T-helper 17 cell (primary cell): ENCODE results near the gene VENTX. TPM values are rescaled to one million over a fixed set of nuclear protein-coding genes. Genes with fewer than 3 reads are reported as not detected.
"Not testable (repeated sequence)": the region's sequence is repeated elsewhere in the genome, so short reads cannot be mapped to it uniquely, and the experiment has no call there.

Experiments used
- ATAC-seq: fragments of 150-1000 bp; cut with Tn5 transposase; 2 replicates; pipeline ENCODE4 v1.10.0; 2021; ENCODE audit warnings: mild to moderate bottlenecking, moderate library complexity
- DNase-seq, 3 donors: peaks; one replicate each; pipeline versions ENCODE4 v3.0.0 to v3.0.0-alpha.2; 2020 to 2021
- H3K9me3 ChIP-seq: one replicate; pipeline ENCODE4 v1.7.0; 2013; ENCODE audit warnings: low read length, mild to moderate bottlenecking; ENCODE audit not compliant: control insufficient read depth, poor library complexity, severe bottlenecking
- H3K27ac Mint-ChIP-seq: one replicate; pipeline ENCODE4 v1.8.0; 2022; ENCODE audit warnings: mild to moderate bottlenecking, moderate library complexity, mixed read lengths
- H3K27me3 Mint-ChIP-seq: one replicate; pipeline ENCODE4 v1.8.0; 2022; ENCODE audit warnings: mixed read lengths
- H3K36me3 Mint-ChIP-seq: one replicate; pipeline ENCODE4 v1.8.0; 2022; ENCODE audit warnings: low read depth, mixed read lengths
- H3K4me1 Mint-ChIP-seq: one replicate; pipeline ENCODE4 v1.8.0; 2022; ENCODE audit warnings: mild to moderate bottlenecking, mixed read lengths
- H3K4me3 Mint-ChIP-seq: one replicate; pipeline ENCODE4 v1.8.0; 2022; ENCODE audit warnings: mild to moderate bottlenecking, moderate library complexity, mixed read lengths
- total RNA-seq, 4 donors: library from RNA in 2 of 4; stranded (reverse) in 2 of 4; gene quantifications; one replicate each; pipeline ENCODE4 v1.2.3 and lab custom pipeline; 2022 to 2026

Gene VENTX
- total RNA-seq, 2 donors from 2014 or later, result 0.21 to 0.52 TPM

DNA sequence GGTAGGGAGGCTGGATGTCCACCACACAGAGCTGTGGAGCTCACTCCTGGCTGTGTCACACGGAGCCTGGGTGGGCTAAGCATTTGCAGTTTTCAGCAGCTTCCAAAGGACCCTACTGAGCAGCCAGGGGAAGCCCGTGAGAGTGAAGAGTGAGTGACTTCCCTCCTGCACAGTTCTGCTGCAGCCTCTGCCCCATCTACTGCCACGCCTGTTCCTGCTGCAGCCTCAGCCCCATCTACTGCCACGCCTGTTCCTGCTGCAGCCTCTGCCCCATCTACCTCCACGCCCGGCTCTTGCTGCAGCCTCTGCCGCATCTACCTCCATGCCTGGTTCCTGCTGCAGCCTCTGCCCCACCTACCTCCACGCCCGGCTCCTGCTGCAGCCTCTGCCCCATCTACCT, 26.8 kb downstream of the VENTX start:
- DNase-seq (no peak), ATAC-seq (peak; percentile 48)
- Mint-ChIP-seq H3K4me1 (peaks cover 39% of the 10 kb centered on the region), H3K27me3 (no peaks in the 10 kb centered on the region), H3K4me3 (peak overlapping the region; percentile 87), H3K27ac (peak overlapping the region; percentile 90), H3K36me3 (no peaks in the 10 kb centered on the region)
- H3K9me3 ChIP-seq, result no peaks in the 10 kb centered on the region

GRCh38 chr10:133265052-133265451, 27.4 kb downstream of the VENTX start:
- H3K4me3 Mint-ChIP-seq, result peak overlapping the region; percentile 87
- peaks cover 34% of the 10 kb centered on the region for H3K4me1 Mint-ChIP-seq
- H3K27me3 Mint-ChIP-seq, result not testable (repeated sequence)

GRCh38 chr10:133266056-133266795, 28.6 kb downstream of the VENTX start:
- H3K27me3 Mint-ChIP-seq, result no peaks in the 10 kb centered on the region
- H3K9me3 ChIP-seq, result no peaks in the 10 kb centered on the region
- H3K27ac Mint-ChIP-seq, result peak overlapping the region; percentile 34
- ATAC-seq, result no peak
- peaks cover 24% of the 10 kb centered on the region for H3K4me1 Mint-ChIP-seq
- H3K36me3 Mint-ChIP-seq, result no peaks in the 10 kb centered on the region
- H3K4me3 Mint-ChIP-seq, result no peak overlapping the region
- DNase-seq, result no peak

More at GRCh38 chr10:133265052-133265451, 27.4 kb downstream of the VENTX start:
- not testable (repeated sequence) for H3K9me3 ChIP-seq, DNase-seq, ATAC-seq, H3K36me3 Mint-ChIP-seq
- H3K27ac Mint-ChIP-seq, result peak overlapping the region; percentile 90

- Mint-ChIP-seq H3K27me3 (no peaks in the 10 kb centered on the region), H3K36me3 (no peaks in the 10 kb centered on the region), H3K4me1 (peaks cover 24% of the 10 kb centered on the region), H3K4me3 (no peak overlapping the region), H3K27ac (no peak overlapping the region)
- no peak for ATAC-seq
- DNase-seq, result no peak
- no peaks in the 10 kb centered on the region for H3K9me3 ChIP-seq
These were observed 29.6 kb downstream of the VENTX start for GRCh38 chr10:133267293-133267692.

DNA sequence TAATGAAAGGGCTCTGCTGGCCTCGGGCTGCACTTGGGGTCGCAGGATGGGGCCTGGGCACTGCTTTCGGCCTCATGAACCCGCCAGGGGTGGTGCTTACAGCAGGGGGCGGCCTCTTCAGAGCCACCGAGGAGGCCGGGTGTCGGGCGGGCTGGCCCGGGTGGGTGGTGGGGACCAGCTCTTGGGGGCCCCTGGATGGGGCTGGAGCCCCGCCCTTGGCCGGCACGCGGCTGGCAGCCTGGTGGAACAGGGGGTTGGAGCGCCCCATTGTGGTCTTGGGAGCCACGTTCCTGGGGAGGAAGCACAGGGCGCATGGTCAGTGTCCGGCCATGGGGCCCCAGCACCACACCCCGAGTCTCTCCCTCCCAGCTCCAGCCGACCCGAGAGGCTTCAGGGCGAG, 30.2 kb downstream of the VENTX start:
- H3K4me3 Mint-ChIP-seq, result no peak overlapping the region
- H3K4me1 Mint-ChIP-seq, result peaks cover 24% of the 10 kb centered on the region
- no peak overlapping the region for H3K27ac Mint-ChIP-seq
- ATAC-seq (no peak), DNase-seq (no peak)
- H3K9me3 ChIP-seq, result no peaks in the 10 kb centered on the region
- H3K36me3 Mint-ChIP-seq, result no peaks in the 10 kb centered on the region
- no peaks in the 10 kb centered on the region for H3K27me3 Mint-ChIP-seq

DNA sequence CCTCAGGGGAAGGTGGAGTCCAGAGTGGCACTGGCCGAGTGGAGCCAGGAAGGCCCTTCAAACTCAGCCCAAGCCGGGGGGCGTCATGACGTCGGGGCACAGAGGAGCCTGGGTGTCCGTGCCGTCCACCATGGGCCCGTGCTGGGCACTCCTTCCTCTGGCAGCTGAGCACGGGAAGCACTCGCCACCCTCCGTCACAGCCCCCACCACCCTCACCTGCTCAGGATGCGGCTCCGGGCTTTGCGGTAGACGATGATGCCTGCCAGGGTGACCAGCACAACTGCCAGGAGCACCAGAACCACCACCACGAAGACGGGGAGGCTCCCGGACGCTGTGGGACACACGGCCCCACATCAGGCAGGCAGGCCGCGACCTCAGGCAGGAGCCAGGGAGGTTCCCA, 30.9 kb downstream of the VENTX start:
- H3K27me3 Mint-ChIP-seq, result no peaks in the 10 kb centered on the region
- H3K4me1 Mint-ChIP-seq, result peaks cover 20% of the 10 kb centered on the region
- H3K4me3 Mint-ChIP-seq, result no peak overlapping the region

DNA sequence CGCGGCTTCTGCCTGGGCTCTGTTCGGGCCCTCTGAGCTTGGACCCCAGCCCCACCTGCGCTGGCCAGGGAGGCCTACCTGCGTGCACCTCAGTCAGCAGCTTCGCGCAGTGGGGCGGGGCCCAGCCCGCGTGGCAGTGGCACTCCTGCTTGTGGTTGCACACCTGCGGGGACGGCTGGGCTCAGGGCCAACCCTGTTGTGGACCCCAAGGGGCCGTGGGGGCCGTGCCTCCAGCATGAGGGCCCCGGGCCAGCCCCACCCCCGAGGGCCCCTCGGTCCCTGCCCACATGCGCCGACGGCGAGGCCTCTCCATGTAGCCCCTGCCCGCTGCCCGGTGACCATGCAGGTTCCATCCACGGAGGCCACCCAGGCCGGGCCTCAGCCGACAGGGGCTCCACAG, 31.7 kb downstream of the VENTX start:
- H3K9me3 ChIP-seq, result no peaks in the 10 kb centered on the region
- Mint-ChIP-seq H3K4me3 (no peak overlapping the region), H3K27ac (no peak overlapping the region), H3K36me3 (no peaks in the 10 kb centered on the region), H3K4me1 (peaks cover 15% of the 10 kb centered on the region), H3K27me3 (no peaks in the 10 kb centered on the region)
- DNase-seq (no peak), ATAC-seq (no peak)

More for the DNA sequence above, 30.9 kb downstream of the VENTX start:
- ATAC-seq (no peak), DNase-seq (no peak)
- no peaks in the 10 kb centered on the region for H3K9me3 ChIP-seq
- no peak overlapping the region for H3K27ac Mint-ChIP-seq
- H3K36me3 Mint-ChIP-seq, result no peaks in the 10 kb centered on the region

DNA sequence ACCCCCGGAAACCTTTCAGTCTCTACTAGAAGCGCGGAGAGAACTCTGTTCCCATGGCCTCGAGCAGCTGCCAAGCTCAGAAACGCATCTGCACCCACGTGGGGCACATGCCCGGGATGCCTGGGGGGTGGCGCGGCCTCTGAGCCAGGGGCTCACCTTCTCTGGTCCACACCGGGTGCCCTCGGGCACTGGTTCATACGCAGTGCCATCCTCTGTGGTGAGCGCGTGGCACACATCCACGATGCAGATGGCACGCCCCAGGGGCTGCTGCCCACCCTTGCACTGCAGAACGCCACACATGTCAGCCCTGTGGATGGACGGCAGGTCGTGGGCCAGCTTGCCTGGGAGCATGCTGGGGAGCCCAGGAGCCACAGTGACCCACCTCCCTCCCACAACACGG, 32.5 kb downstream of the VENTX start:
- H3K4me3 Mint-ChIP-seq, result peak overlapping the region; percentile 25
- ATAC-seq (no peak), DNase-seq (no peak)
- no peak overlapping the region for H3K27ac Mint-ChIP-seq
- no peaks in the 10 kb centered on the region for H3K9me3 ChIP-seq
- no peaks in the 10 kb centered on the region for H3K36me3 Mint-ChIP-seq
- peaks cover 12% of the 10 kb centered on the region for H3K4me1 Mint-ChIP-seq
- H3K27me3 Mint-ChIP-seq, result no peaks in the 10 kb centered on the region

- Mint-ChIP-seq H3K27me3 (no peaks in the 10 kb centered on the region), H3K4me3 (no peak overlapping the region), H3K4me1 (peaks cover 7% of the 10 kb centered on the region), H3K36me3 (no peaks in the 10 kb centered on the region), H3K27ac (no peak overlapping the region)
- DNase-seq, result no peak
- no peaks in the 10 kb centered on the region for H3K9me3 ChIP-seq
- no peak for ATAC-seq
These were observed 33.2 kb downstream of the VENTX start for GRCh38 chr10:133270773-133271297.

GRCh38 chr10:133271521-133272300, 34.1 kb downstream of the VENTX start:
- ATAC-seq, result no peak
- Mint-ChIP-seq H3K36me3 (no peaks in the 10 kb centered on the region), H3K4me1 (peaks cover 5% of the 10 kb centered on the region), H3K27me3 (no peaks in the 10 kb centered on the region), H3K4me3 (no peak overlapping the region), H3K27ac (no peak overlapping the region)
- H3K9me3 ChIP-seq, result no peaks in the 10 kb centered on the region
- DNase-seq, result no peak

DNA sequence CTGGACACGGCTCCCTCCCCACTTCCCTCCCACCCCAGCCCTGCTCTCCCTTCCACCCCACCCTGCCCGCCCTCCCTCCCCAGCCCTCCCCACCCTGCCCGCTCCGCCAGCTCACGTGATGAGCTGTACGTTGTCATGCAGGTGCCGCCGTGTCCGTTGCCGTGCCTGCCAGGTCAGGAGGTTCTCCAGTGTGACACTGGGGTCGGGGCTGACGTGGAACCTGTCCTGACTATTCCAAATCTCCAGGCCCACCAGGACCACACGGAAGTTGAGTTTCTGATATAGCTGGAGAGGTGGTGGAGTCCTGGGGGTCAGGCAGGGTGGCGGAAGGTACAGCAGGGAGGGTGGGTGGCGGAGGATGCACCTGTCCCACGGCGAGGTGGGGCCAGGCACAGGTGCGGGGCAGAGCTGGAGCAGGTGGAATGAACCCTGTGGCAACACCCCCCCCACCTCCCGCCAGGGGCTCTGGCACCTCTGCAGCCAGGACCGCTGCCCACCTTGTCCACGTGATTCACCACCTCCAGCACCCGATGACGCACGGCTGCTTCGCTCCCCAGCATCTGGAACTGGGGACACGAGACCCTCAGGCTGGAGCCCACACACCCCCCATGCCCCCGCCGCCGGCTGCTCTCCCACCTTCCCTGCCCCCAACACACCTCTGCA, 34.8 kb downstream of the VENTX start:
- no peaks in the 10 kb centered on the region for H3K9me3 ChIP-seq
- Mint-ChIP-seq H3K4me3 (peak overlapping the region; percentile 33), H3K36me3 (no peaks in the 10 kb centered on the region), H3K27me3 (no peaks in the 10 kb centered on the region), H3K4me1 (peaks cover 6% of the 10 kb centered on the region), H3K27ac (no peak overlapping the region)
- ATAC-seq, result no peak
- DNase-seq, result no peak

GRCh38 chr10:133272964-133273420, 35.3 kb downstream of the VENTX start:
- no peaks in the 10 kb centered on the region for H3K9me3 ChIP-seq
- Mint-ChIP-seq H3K4me1 (peaks cover 11% of the 10 kb centered on the region), H3K4me3 (no peak overlapping the region), H3K27me3 (no peaks in the 10 kb centered on the region), H3K36me3 (no peaks in the 10 kb centered on the region), H3K27ac (no peak overlapping the region)
- ATAC-seq (no peak), DNase-seq (no peak)

DNA sequence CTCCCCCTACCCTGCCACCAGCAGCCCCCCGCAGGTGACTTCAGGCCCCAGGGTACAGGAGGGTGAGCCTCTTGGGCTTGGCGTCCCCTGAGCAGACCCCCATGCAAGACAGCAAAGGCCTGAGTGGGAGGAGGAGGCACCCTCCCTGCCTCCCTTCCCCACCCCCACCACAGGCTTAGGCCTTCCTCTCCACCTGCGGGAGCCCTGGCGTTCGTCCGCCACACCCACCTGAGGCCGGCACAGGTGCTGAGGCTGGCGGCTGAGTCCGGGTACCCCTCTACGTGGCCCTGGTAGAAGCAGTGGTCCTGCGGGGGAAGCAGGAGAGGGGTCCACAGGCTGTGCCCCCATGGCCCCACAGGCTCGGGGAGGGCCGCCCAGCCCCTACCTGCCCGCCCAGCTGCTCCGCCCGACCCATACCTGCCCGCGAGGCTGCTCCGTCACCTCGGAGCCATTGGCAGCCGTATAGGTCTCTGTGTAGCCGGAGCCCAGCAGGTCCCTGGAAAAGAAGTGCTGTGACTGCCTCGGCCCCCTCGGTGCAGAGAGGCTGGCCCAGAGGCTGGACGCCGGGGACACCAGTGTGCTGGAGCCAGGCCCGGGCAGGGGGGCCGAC, 36.0 kb downstream of the VENTX start:
- peaks cover 15% of the 10 kb centered on the region for H3K4me1 Mint-ChIP-seq
- DNase-seq (no peak), ATAC-seq (no peak)
- peak overlapping the region; percentile 28 for H3K4me3 Mint-ChIP-seq
- H3K36me3 Mint-ChIP-seq, result no peaks in the 10 kb centered on the region
- H3K27ac Mint-ChIP-seq, result no peak overlapping the region
- H3K9me3 ChIP-seq, result no peaks in the 10 kb centered on the region
- no peaks in the 10 kb centered on the region for H3K27me3 Mint-ChIP-seq
